GOT3 (cell line): ENCODE measurements around the gene CDH12.

ENCODE experiments used
- DNase-seq: peaks from one replicate; lab custom pipeline; 2025; ENCODE audit warnings: mixed read lengths; lab: John Stamatoyannopoulos, UW

The CDH12 gene

GRCh38 chr5:21820527-21820926 is 1032.6 kb downstream of the CDH12 start:
- DNase-seq: no peak

DNA sequence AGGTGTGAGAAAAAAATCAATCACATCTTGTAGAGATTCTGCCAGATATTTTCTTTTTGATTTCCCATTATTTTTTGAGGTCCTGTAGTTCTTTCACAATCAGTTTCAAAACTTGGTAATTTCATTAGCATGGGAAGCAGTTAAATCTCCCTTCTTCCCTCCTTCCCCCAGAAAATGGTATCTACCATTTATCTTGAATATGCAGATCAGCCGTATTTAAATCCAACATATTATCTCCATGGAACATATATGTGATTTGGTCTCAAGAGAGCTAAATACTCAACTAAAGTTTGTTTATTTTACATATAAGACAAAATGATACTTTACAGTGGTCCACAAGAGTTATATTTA is 1034.8 kb downstream of the CDH12 start:
- DNase-seq: no peak

DNA sequence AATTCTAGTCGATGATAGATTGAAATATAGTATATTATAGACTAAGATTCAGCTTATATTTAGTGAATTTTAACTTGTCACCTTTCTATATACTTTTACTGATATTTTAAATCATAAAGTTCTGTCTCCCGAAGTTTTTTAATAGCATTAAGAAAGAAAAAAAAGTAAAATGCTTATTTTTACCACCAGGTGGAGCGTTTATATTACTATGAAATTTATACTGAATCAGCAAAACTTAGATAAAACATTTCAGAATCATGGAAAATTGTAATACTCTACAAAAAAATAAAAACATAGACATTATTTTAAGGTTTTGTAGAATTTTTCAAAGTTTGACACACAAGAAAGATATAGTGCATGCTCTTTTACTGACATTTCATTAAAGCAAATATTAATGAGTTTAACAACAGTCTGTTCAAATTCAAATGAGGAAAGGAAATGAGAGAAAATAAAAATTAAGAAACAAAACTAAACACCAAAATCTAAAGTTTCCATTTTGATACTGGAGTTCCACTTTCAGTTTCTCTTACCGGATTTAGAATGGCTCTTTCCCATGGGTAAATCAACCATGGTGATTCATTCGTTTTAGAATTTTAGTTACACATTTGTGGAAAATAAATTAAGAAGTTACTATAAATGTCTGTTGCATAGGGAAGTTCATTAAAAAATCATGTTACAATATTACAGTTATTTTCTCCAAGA is 1035.3 kb downstream of the CDH12 start:
- no peak for DNase-seq

DNA sequence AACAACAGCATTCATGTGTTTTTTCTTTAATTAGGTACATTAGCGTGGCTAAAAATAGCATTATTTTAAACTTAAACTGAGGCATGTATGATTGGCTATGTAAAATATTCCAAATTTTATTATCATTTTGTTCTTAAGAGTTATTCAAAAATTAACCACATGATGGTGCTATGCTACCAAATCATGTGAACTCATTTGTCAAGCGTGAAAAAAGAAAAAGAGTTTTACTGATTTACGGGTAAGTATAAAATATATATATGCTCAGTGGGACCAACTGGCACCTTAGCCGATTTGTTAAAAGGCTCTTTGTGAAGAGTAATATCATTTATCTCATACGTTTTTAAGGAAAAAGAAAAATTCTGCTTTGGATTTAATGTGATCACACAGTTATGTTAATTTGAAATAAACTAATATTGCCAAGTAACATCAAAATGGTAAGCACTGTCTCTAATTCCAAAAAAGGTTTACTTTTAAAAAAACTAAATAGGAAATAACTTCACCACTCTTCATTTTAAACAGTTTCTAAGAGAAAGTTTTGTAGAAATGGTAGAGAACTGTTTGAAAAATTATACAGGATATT is 1042.3 kb downstream of the CDH12 start:
- no peak for DNase-seq

GRCh38 chr5:21809611-21810010 is 1043.5 kb downstream of the CDH12 start:
- DNase-seq: no peak

DNA sequence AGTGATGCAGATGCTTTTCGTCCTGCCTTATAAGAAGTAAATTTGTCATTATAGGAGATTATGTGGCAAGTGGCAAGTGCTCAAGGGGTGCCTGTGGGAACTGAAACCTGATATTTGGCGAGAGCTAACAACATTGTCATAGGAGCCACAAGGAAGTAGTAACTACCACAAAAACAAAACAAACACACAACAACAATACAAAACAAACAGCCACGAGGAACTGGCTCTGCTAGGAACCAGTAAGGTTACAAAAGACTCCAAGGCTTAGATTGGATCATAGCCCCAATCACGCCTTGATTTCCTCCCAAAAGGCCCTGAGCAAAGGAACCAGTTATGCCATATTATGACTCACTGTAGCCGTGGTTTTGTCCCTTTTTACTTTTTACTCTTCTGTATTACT is 1045.2 kb downstream of the CDH12 start:
- DNase-seq: no peak

- peak; percentile 2 for DNase-seq
Measured at GRCh38 chr5:21806943-21807342, 1046.2 kb downstream of the CDH12 start.

GRCh38 chr5:21806271-21806670 is 1046.9 kb downstream of the CDH12 start:
- no peak for DNase-seq

DNA sequence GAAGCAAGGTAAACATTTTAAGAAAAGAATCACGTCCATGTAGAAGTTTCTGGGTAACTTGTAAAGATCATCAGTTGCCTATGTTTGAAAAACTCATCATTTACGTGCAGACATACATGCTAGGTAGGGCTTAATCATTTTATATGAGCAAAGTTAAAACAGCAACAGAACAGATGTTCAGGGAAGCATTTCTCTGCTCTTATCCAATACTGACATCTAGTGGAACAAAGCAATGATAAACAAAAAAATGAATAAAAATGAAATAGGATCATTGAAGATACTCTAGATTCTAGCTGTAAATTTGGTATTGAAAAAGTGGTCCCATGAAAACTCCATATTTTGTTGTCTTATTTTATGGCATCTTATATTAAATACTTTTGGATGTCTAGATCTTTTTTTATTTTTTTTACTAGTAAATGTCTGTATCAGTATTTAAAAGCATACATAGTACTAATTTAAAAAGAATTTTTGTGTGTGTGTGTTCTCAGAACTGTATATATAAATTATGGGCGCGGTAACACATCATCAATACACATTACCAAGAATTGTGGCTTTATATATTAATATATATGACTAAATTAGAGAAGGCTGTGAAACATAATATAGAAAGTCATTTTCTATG is 1050.2 kb downstream of the CDH12 start:
- DNase-seq: no peak

DNA sequence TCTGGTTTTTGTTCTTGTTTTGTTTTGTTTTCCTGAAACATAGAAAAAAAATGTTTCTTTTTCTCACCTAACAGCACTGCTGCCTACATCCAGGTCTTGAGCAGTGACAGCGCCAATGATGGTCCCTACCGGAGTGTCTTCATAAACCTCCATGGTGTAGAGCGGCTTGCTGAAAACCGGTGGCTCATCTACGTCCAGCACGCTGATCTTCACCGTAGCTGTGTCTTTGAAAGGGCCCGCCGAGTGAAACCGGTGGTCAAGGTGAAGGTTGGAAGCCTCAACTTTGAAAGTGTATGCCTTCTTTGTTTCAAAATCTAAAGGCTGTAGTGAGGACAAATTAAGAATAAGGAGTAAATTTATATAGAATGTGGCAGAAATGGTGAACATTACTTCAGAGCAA is 1051.0 kb downstream of the CDH12 start:
- DNase-seq: no peak

DNA sequence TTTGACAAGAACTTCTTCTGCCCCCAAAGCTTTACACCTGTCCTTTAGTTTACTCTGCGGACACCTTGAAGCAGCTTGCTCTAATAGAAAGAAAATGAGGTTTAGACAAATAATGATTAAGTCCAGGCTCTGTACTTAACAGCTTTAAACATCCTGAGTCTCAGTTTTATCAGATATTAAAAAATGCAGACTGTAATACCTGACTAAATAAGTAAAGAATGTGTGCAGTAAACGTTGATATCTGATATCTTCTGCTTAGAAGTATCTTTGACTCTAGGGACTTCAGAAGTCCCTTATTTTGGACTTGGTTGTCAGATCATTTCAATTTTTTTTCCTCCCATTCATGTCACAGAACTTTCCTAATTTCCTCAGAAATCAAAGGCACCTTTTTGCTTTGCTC is 1060.4 kb downstream of the CDH12 start:
- no peak for DNase-seq

- no peak for DNase-seq
Measured at GRCh38 chr5:21791304-21791703, 1061.8 kb downstream of the CDH12 start.

- DNase-seq: no peak
Measured at GRCh38 chr5:21784487-21784886, 1068.7 kb downstream of the CDH12 start.

DNA sequence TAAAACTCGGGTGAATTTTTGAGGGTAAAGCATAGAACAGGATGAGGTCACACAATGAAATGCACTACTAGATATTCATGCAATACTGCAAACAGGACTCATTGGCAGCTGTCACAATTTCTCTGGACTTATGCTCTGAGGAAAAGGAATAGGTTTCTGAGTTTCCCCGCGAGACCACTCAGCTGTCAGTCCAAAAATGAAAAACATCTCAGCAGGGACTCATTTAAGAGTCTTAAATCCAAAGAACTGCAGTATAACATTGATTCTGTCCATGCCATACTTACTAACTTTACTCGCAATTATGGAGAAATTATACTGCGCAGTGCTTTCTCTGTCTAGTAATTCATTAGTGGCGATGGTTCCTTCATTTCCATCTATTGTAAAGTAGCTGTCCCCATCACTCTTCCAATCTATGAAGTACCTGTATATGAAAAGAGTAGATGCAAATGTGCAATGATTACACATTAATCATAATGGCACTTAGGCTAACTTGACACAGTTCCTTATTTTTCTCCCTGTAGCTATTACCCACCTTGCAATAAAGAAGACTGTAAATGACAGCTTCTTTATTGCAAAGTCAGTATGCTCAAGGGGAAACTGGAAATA is 1070.0 kb downstream of the CDH12 start:
- no peak for DNase-seq

DNA sequence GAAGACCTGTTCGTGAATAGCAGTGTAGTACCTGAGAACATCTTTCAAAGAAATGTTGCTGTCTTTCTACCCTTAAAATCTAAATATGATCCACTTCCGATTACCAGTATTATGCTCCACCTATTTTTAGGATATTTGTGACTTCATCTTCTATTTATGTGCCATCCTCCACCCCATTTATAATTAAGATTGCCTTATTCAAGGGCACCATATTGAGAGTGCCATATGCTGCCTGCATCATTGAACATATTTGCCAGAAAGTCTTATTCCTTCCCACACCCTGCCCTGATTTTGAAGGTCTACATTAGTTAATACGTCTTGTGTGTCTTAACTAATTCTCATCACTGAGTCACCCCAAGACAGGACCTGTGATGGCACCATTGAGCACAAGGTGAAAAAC is 1076.7 kb downstream of the CDH12 start:
- DNase-seq: no peak

- no peak for DNase-seq
Measured at GRCh38 chr5:21774801-21775200, 1078.3 kb downstream of the CDH12 start.

DNA sequence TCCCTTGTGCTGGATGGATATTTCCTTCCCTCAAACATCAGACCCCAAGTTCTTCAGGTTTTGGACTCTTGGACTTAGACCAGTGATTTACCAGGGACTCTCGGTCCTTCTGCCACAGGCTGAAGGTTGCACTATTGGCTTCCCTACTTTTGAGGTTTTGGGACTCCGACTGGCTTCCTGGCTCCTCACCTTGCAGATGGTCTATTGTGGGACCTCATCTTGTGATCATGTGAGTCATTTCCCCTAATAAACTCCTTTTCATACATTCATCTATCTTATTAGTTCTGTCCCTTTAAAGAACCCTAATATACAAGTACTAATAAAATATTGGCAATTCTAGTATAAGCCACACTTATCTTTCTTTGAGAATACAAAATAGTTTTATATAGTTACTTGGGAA is 1078.9 kb downstream of the CDH12 start:
- DNase-seq: no peak

DNA sequence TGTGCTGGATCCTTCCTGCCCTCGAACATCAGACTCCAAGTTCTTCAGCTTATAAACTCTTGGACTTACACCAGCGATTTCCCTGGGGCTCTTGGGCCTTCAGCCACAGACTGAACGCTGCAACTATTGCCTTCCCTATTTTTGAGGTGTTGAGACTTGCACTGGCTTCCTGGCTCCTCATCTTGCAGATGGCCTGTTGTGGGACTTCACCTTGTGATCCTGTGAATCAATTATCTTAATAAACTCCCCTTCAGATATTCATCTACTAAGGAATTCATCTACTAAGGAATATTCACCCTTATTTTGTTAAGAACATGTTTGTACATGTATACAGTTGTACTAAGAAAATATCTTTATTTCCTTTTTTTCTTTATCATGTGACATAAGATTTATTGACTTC is 1079.7 kb downstream of the CDH12 start:
- DNase-seq: no peak

DNA sequence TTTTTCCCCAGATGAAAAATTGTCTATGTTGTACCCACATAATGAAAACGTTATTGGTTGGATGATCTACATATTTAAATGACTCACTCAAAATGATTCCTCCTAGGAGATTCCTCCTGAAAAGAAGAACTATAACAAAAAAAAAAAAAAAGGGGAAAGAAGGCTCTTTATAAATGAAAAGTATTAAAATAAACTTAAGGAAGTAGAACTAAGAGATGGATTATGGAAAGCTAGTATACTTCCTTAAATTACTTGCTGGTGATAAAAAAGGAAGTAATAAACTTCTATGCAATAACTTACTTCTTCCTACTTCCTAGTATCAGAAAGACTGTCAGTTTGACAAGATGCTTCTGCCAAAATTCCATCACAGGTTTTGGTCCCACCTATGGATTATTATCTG is 1087.7 kb downstream of the CDH12 start:
- no peak for DNase-seq

GRCh38 chr5:21739096-21739495 is 1114.0 kb downstream of the CDH12 start:
- no peak for DNase-seq

DNA sequence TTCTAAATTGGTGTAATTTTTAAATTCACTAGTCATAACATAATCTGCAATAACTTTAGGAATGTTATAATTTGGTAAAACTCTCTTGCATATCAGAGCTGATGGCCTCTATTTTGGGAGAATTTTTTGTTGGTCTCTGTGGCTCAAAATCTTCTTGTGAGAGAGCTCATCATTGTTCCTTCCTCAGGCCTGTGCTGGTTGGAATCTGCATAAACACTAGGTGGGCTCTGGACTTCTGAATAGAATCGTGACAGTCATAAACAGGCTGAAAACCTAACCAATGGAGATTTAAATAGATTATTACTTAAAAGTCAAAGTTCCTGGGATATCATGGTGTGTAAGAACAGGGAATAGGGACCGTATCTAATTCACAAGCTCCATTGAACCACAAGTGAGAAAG is 1129.6 kb downstream of the CDH12 start:
- DNase-seq: no peak

GRCh38 chr5:21711866-21712758 is 1141.0 kb downstream of the CDH12 start:
- no peak for DNase-seq
